HL-60 (cell line): ENCODE results near the gene SCO1.

ENCODE experiments used
- POLR2AphosphoS5 ChIP-seq: IDR thresholded peaks from 2 replicates; pipeline ENCODE4 v1.6.1; 2012; ENCODE audit warnings: low read depth
- TF ChIP-seq, protein P1 (sequence below): IDR thresholded peaks from one replicate; pipeline ENCODE4 v1.5.1; 2011; ENCODE audit warnings: low read length, control low read depth, inconsistent platforms; ENCODE audit not compliant: insufficient read depth
- TF ChIP-seq, protein P2 (sequence below): IDR thresholded peaks from 2 replicates; pipeline ENCODE4 v1.6.1; 2012; ENCODE audit warnings: low read depth; ENCODE audit not compliant: insufficient replicate concordance

DNA sequence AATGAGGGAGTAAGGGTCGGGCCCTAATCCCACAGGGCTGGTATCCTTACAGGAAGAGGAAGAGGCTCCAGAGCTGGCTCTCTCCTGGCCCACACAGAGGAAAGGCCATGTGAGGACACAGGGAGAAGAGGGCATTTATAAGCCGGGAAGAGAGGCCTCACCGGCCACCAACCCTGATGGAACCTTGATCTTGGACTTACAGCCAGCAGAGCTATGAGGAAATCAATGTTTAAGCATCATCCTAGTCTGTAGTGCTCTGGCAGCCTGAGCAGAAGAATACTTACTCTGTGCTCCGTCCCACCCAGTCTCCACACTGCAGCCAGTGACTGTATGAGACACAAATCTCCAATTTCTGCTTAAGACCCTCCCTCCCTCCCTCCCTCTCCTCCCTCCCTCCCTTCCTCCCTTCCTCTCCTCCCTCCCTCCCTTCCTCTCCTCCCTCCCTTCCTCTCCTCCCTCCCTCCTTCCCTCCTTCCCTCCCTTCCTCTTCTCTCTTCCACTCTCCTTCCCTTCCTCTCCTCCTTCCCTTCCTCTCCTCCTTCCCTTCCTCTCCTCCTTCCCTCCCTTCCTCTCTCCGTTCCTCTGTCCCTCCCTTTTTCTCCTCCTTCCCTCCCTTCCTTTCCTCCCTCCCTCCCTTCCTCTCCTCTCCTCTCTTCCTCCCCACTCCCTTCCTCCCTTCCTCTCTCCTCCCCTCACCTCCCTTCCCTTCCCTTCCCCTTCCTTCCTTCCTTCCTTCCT is 41.4 kb upstream of the SCO1 start:
- TF ChIP-seq, protein P1, sequence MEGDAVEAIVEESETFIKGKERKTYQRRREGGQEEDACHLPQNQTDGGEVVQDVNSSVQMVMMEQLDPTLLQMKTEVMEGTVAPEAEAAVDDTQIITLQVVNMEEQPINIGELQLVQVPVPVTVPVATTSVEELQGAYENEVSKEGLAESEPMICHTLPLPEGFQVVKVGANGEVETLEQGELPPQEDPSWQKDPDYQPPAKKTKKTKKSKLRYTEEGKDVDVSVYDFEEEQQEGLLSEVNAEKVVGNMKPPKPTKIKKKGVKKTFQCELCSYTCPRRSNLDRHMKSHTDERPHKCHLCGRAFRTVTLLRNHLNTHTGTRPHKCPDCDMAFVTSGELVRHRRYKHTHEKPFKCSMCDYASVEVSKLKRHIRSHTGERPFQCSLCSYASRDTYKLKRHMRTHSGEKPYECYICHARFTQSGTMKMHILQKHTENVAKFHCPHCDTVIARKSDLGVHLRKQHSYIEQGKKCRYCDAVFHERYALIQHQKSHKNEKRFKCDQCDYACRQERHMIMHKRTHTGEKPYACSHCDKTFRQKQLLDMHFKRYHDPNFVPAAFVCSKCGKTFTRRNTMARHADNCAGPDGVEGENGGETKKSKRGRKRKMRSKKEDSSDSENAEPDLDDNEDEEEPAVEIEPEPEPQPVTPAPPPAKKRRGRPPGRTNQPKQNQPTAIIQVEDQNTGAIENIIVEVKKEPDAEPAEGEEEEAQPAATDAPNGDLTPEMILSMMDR, result no peak
- TF ChIP-seq, protein P2, sequence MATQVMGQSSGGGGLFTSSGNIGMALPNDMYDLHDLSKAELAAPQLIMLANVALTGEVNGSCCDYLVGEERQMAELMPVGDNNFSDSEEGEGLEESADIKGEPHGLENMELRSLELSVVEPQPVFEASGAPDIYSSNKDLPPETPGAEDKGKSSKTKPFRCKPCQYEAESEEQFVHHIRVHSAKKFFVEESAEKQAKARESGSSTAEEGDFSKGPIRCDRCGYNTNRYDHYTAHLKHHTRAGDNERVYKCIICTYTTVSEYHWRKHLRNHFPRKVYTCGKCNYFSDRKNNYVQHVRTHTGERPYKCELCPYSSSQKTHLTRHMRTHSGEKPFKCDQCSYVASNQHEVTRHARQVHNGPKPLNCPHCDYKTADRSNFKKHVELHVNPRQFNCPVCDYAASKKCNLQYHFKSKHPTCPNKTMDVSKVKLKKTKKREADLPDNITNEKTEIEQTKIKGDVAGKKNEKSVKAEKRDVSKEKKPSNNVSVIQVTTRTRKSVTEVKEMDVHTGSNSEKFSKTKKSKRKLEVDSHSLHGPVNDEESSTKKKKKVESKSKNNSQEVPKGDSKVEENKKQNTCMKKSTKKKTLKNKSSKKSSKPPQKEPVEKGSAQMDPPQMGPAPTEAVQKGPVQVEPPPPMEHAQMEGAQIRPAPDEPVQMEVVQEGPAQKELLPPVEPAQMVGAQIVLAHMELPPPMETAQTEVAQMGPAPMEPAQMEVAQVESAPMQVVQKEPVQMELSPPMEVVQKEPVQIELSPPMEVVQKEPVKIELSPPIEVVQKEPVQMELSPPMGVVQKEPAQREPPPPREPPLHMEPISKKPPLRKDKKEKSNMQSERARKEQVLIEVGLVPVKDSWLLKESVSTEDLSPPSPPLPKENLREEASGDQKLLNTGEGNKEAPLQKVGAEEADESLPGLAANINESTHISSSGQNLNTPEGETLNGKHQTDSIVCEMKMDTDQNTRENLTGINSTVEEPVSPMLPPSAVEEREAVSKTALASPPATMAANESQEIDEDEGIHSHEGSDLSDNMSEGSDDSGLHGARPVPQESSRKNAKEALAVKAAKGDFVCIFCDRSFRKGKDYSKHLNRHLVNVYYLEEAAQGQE, result no peak
- TF ChIP-seq POLR2AphosphoS5, result no peak
